ENCODE results near the gene GAGE10.

GRCh38 chrX:49257846-49258748, 45.3 kb upstream of the GAGE10 start:
- TF ChIP-seq YY1 (IDR thresholded peaks at IDR 0.05; ENCODE audit: low read depth) (no peak), EGR1 (IDR thresholded peaks at IDR 0.05) (no peak), MAX (IDR thresholded peaks at IDR 0.05) (no peak), EP300 (IDR thresholded peaks at IDR 0.05; ENCODE audit: borderline replicate concordance) (no peak), RAD21 (IDR thresholded peaks at IDR 0.05; ENCODE audit: low read depth) (no peak), REST (IDR thresholded peaks at IDR 0.05; ENCODE audit: low read depth) (no peak)
